Activated gamma-delta T cell (primary cell): ENCODE data around the gene SRPRA.

Experiments
- DNase-seq: peaks from one replicate; lab custom pipeline; 2025; lab: John Stamatoyannopoulos, UW

SRPRA gene

DNA sequence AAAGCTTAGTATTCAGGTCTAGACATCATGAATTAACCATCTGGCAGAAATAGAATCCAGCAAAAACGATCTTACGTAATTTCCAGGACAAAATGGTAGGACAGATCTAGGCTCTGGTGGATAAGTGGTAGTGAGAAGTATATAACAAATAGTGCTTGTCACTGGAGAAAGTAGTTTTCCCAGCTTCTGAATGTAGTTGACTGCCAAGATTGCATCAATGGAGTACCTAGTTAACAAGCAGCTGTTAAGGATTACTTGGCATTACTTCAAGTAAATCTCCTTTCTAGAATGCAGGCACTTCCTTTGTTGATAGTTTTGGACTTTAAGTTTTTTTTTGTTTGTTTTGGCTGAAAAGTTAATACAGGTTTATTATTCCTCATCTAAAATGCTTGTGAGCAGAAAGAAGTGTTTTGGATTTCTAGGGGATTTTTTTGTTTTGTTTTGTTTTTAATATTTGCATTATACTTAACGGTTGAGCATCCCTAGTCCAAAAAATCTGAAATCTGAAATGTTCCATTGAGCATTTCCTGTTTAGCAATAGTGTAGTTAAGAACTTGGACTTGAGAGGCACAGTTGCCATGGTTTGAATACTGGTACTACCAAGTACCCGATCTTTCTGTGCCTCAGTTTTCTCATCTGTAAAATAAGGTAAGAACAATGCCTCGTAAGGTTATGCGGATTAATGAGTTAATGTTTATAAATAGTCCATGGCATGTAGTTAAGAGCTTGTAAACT is 36.8 kb downstream of the SRPRA start:
- DNase-seq: no peak

DNA sequence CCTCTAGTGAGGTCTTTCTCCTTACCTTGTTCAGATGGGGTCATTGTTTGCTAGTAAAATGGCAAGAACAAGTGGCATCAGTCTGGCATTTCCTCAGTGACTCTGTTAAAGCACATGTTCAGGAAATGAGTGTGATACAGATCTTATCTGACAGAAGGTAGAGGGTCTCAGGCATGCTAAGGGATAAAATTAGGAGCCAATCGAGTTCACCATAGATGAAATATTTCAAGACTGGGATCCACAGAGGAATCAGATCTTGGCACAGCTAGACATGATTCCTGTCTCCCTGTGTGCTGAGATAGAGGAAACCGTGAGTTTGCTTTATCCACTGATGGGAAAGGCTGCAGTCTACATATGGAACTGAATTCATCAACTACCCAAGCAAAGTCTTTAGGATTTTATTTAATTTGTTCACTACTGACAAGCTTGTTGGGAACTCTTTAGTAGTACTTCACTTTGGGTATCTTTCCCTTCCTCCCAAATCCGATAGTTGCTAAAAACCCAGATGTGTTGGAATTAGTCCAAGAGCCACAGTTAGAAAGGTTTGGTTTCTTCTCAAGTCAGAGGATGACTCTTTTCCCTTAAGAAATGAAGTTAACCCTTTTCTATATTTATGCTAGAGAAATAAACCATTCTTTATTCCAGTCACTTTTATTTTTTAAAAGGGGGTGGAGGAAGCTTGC is 38.7 kb downstream of the SRPRA start:
- no peak for DNase-seq

DNA sequence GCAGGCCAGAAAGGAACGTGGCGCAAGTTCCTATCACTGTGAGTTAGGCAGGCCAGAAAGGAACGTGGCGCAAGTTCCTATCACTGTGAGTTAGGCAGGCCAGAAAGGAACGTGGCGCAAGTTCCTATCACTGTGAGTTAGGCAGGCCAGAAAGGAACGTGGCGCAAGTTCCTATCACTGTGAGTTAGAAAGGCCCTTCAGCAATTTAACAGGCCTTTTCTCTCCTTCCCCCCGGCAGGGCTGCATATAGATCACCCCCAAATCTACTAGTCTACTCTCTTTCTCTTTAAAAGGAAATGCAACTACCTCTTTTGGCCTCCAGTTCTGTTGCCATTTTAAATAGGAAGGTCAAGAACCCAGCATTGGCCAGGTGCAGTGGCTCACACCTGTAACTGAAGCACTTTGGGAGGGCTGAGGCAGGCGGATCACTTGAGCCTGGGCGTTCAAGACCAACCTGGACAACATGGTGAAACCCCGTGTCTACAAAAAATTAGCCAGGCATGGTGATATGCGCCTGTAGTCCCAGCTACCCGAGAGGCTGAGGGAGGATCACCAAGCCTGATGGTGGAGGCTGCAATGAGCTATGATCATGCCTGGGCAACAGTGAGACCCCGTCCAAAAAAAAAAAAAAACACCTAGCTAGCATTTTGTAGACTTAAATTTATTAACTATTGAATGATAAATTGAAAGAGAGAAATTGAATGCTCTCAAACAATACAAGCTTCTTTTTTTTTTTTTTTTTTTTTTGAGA is 42.2 kb downstream of the SRPRA start:
- no peak for DNase-seq

DNA sequence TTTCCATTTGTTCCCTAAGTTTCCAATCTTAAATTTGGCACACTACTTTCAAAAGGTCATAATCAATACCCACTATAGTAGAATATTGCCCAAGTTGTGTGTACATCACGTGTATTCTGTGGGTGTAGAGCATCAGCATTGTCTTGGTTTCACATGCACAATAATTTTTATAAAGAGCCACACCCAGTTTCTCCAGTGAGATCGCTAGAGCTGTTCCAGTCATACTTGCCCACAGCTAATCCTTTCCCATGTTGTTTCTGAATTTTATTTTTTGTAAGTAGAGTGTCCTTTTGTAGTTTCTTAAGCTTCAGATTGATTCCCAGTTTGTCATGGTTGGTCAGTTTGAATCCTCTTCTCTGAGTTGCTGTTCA is 43.4 kb downstream of the SRPRA start:
- DNase-seq: no peak

DNA sequence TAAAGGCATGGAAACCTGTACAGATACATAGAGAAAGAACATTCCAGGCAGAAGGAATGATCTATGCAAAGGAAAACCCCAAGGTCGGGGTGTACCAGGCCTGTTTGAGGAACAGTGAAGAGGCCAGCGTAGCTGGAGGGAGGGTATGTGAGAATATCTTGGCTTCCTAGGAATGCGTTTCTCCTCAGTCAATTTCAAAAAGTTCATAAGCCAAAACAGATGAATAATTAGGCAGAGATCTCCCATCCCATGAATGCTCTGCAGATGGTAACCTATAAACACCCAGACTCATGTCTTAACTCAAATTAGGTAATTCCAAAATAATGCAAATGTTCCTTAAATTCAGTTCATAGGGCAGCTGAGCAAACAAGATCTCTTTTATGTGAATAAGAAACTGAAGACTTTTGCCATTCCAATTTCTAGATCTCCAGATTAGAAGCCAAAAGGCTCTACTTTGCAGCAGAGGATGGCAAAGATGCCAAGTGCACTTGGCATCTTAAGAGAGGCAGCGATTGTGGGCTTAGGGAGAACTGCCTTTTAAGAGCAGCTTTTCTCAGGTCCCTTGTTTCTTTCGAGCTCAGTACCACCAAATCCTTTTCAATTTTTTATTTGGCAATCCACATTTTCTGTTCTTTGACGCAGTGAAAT is 43.9 kb downstream of the SRPRA start:
- no peak for DNase-seq

DNA sequence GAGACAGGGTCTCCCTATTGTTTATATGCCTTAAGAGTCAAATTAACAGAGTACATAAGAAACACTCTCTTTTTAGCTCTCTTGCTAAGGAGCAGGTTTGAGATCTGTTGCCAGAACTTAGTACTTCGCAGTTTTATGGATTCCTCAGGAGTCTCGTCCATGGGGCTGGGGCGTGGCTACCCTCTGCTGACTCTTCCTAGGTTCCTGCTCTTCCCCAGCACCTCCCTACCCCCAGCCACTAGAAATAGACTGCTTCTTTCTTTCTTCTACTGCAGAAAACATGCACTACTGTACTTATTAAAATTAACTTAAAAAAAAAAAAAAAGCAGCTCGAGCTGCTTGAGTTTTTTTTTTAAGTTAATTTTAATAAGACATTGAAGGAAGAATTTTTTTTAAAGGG is 49.1 kb downstream of the SRPRA start:
- DNase-seq: no peak

DNA sequence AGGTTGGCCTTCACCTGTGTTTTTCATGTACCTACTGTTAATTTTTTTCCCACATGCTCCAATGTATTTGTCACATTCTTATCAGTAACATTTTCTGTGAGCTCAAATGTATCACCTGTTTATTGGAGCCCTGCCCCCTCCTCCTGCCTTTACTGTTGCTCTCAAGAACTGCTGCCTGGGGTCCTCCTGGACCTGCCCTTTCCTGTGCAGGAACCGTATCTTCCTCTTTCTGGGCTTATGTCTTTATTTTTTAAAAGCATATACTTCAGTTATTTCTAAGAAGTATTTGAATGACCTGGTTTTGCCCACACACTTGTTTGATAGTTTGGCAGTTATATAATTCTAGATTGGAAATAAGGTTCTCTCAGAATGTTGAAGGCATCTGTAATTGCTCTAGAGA is 51.2 kb downstream of the SRPRA start:
- DNase-seq: no peak

DNA sequence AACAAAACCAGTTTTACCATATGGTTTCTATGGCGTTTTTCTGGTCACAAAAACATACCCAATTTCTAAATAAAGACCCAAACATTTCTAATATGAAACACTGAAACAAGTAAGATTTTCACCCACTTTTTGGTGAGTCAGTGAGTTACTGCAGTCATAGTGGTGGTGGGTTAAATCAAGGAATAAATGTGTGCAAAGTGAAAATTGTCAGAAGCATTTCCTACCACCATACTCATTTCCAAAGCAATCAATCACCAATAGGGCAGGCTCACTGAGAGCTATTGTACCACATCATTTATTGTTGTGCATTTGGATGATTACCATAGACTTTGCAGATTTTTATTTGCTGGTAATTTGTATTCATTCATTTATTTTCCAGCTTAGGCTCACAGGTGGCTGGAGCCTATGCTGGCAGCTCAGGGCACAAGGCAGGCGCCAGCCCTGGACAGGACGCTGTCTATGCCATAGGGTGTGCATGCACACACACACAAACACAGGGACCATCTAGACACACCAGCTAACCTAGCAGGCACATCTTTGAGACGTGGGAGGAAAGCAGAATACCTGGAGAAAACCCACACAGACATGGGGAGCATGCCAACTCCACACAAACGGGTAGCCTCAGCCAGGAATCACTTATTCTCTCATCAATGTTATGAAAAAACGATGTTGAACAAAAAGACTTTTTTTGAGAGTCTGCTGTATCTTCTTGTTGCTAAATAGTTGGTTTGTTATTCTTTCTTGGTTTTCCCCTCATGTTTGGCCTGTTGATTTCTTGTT is 52.0 kb downstream of the SRPRA start:
- DNase-seq: no peak

DNA sequence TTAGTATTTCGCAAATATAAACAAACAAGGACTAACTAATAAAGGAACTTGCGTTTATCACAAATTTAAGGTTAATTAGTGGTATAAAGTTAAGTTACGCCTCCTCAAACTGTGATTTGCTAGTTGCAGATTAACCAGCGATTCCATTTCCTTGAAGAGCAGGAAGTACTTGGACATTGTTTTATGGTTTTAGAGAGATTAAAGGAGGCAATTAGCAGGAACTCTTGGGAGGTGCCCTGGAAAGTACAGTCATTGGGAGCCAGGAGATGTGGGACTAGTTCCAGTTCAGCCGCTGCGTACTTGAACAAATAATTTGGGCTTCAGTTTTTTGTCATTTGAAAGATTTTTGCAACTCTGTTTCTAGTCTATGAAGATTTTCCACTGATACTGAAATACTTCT is 53.9 kb downstream of the SRPRA start:
- no peak for DNase-seq

DNA sequence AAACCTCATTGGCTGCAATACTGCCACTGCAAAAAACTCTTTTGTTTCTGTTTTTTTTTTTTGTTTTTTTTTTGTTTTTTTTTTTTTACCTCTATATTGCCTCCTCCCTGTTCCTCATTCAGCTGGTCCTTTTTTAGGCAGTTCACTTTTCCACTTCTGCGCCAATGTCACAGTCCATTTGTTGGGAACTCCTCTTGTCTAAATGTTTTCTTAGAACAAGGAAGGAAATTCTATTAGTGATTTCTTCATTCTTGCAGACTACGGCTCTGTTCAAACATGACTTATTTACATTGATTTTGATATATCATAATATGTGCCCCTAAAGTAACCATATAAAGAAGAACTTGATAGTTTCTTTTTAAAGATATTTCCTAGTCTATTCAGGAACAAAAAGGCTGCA is 54.3 kb downstream of the SRPRA start:
- no peak for DNase-seq
